ENCODE results near the gene B3GALT6.
A peak's percentile ranks its signal among the peaks of the same experiment; 100 is the strongest.

The B3GALT6 gene

GRCh38 chr1:1210726-1211540 lies 21.1 kb upstream of the B3GALT6 start (continued):
- TF ChIP-seq, protein P1, sequence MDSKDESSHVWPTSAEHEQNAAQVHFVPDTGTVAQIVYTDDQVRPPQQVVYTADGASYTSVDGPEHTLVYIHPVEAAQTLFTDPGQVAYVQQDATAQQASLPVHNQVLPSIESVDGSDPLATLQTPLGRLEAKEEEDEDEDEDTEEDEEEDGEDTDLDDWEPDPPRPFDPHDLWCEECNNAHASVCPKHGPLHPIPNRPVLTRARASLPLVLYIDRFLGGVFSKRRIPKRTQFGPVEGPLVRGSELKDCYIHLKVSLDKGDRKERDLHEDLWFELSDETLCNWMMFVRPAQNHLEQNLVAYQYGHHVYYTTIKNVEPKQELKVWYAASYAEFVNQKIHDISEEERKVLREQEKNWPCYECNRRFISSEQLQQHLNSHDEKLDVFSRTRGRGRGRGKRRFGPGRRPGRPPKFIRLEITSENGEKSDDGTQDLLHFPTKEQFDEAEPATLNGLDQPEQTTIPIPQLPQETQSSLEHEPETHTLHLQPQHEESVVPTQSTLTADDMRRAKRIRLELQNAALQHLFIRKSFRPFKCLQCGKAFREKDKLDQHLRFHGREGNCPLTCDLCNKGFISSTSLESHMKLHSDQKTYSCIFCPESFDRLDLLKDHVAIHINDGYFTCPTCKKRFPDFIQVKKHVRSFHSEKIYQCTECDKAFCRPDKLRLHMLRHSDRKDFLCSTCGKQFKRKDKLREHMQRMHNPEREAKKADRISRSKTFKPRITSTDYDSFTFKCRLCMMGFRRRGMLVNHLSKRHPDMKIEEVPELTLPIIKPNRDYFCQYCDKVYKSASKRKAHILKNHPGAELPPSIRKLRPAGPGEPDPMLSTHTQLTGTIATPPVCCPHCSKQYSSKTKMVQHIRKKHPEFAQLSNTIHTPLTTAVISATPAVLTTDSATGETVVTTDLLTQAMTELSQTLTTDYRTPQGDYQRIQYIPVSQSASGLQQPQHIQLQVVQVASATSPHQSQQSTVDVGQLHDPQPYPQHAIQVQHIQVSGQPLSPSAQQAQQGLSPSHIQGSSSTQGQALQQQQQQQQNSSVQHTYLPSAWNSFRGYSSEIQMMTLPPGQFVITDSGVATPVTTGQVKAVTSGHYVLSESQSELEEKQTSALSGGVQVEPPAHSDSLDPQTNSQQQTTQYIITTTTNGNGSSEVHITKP (tag by site-specific recombination; IDR thresholded peaks at IDR 0.05) = peak; percentile 58
- TF ChIP-seq SETDB1 (IDR thresholded peaks at IDR 0.05; ENCODE audit: insufficient read length, low read length) (no peak), ZNF292 (tag by site-specific recombination; IDR thresholded peaks at IDR 0.05; ENCODE audit: borderline replicate concordance, low read depth) (no peak), ZNF354C (tag by site-specific recombination; IDR thresholded peaks at IDR 0.05; ENCODE audit: borderline replicate concordance, low read depth) (no peak), ZNF558 (tag by site-specific recombination; IDR thresholded peaks at IDR 0.05) (no peak), ZNF121 (tag by site-specific recombination; IDR thresholded peaks at IDR 0.05) (no peak), KLF7 (tag by site-specific recombination; IDR thresholded peaks at IDR 0.05; ENCODE audit: borderline replicate concordance) (no peak), ZNF548 (tag by site-specific recombination; IDR thresholded peaks at IDR 0.05) (no peak), BCL11A (tag by site-specific recombination; IDR thresholded peaks at IDR 0.05; ENCODE audit: low read depth) (no peak), ZFP3 (tag by site-specific recombination; IDR thresholded peaks at IDR 0.05; ENCODE audit: low read depth) (no peak), ZBTB44 (tag by site-specific recombination; IDR thresholded peaks at IDR 0.05) (no peak), ZNF221 (tag by site-specific recombination; IDR thresholded peaks at IDR 0.05; ENCODE audit: borderline replicate concordance) (no peak), ZNF514 (tag by site-specific recombination; IDR thresholded peaks at IDR 0.05) (no peak), ZNF394 (tag by site-specific recombination; IDR thresholded peaks at IDR 0.05; ENCODE audit: borderline replicate concordance) (no peak), AEBP2 (tag by site-specific recombination; IDR thresholded peaks at IDR 0.05; ENCODE audit: borderline replicate concordance) (no peak)
- TF ChIP-seq, protein P2, sequence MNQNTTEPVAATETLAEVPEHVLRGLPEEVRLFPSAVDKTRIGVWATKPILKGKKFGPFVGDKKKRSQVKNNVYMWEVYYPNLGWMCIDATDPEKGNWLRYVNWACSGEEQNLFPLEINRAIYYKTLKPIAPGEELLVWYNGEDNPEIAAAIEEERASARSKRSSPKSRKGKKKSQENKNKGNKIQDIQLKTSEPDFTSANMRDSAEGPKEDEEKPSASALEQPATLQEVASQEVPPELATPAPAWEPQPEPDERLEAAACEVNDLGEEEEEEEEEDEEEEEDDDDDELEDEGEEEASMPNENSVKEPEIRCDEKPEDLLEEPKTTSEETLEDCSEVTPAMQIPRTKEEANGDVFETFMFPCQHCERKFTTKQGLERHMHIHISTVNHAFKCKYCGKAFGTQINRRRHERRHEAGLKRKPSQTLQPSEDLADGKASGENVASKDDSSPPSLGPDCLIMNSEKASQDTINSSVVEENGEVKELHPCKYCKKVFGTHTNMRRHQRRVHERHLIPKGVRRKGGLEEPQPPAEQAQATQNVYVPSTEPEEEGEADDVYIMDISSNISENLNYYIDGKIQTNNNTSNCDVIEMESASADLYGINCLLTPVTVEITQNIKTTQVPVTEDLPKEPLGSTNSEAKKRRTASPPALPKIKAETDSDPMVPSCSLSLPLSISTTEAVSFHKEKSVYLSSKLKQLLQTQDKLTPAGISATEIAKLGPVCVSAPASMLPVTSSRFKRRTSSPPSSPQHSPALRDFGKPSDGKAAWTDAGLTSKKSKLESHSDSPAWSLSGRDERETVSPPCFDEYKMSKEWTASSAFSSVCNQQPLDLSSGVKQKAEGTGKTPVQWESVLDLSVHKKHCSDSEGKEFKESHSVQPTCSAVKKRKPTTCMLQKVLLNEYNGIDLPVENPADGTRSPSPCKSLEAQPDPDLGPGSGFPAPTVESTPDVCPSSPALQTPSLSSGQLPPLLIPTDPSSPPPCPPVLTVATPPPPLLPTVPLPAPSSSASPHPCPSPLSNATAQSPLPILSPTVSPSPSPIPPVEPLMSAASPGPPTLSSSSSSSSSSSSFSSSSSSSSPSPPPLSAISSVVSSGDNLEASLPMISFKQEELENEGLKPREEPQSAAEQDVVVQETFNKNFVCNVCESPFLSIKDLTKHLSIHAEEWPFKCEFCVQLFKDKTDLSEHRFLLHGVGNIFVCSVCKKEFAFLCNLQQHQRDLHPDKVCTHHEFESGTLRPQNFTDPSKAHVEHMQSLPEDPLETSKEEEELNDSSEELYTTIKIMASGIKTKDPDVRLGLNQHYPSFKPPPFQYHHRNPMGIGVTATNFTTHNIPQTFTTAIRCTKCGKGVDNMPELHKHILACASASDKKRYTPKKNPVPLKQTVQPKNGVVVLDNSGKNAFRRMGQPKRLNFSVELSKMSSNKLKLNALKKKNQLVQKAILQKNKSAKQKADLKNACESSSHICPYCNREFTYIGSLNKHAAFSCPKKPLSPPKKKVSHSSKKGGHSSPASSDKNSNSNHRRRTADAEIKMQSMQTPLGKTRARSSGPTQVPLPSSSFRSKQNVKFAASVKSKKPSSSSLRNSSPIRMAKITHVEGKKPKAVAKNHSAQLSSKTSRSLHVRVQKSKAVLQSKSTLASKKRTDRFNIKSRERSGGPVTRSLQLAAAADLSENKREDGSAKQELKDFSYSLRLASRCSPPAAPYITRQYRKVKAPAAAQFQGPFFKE (tag by site-specific recombination; IDR thresholded peaks at IDR 0.05; ENCODE audit: borderline replicate concordance) = no peak
